ENCODE data around the gene CRIM1.
A peak's percentile ranks its signal among the peaks of the same experiment; 100 is the strongest.
"Not testable (repeated sequence)": the region's sequence is repeated elsewhere in the genome, so short reads cannot be mapped to it uniquely, and the experiment has no call there.

Gene CRIM1

GRCh38 chr2:36355151-36355889 is at the start of gene CRIM1:
TSS of gene CRIM1 (plus strand) at chr2:36355778. CDS start at chr2:36356293, 515 bp downstream.
- FAIRE-seq, result no peak

- no peak for FAIRE-seq
These were observed 48.1 kb upstream of the CRIM1 start for GRCh38 chr2:36307441-36307840.

GRCh38 chr2:36310444-36310843 is 45.1 kb upstream of the CRIM1 start:
- FAIRE-seq, result not testable (repeated sequence)

GRCh38 chr2:36318547-36318946 is 37.0 kb upstream of the CRIM1 start:
- FAIRE-seq, result no peak

GRCh38 chr2:36322108-36322507 is 33.5 kb upstream of the CRIM1 start:
- FAIRE-seq, result peak; percentile 73

- no peak for FAIRE-seq
These were observed 29.3 kb upstream of the CRIM1 start for GRCh38 chr2:36326286-36326685.

- no peak for FAIRE-seq
These were observed 26.3 kb upstream of the CRIM1 start for GRCh38 chr2:36329251-36329650.

GRCh38 chr2:36329746-36330472 is 25.7 kb upstream of the CRIM1 start:
- no peak for FAIRE-seq

GRCh38 chr2:36330473-36331395 is 24.8 kb upstream of the CRIM1 start:
- FAIRE-seq, result no peak

- no peak for FAIRE-seq
These were observed 22.1 kb upstream of the CRIM1 start for GRCh38 chr2:36333350-36334012.

- FAIRE-seq, result no peak
These were observed 20.0 kb upstream of the CRIM1 start for GRCh38 chr2:36335597-36335996.

GRCh38 chr2:36336321-36336720 is 19.3 kb upstream of the CRIM1 start:
- no peak for FAIRE-seq

GRCh38 chr2:36337354-36337753 is 18.2 kb upstream of the CRIM1 start:
- no peak for FAIRE-seq

GRCh38 chr2:36338124-36338826 is 17.3 kb upstream of the CRIM1 start:
- no peak for FAIRE-seq

GRCh38 chr2:36338827-36339145 is 16.8 kb upstream of the CRIM1 start:
- FAIRE-seq, result no peak

GRCh38 chr2:36339607-36340218 is 15.9 kb upstream of the CRIM1 start:
- no peak for FAIRE-seq

- no peak for FAIRE-seq
These were observed 12.0 kb upstream of the CRIM1 start for GRCh38 chr2:36343606-36344005.

GRCh38 chr2:36348721-36349120 is 6.9 kb upstream of the CRIM1 start:
- no peak for FAIRE-seq

GRCh38 chr2:36351291-36351690 is 4.3 kb upstream of the CRIM1 start:
- no peak for FAIRE-seq

- no peak for FAIRE-seq
These were observed 3.7 kb upstream of the CRIM1 start for GRCh38 chr2:36351736-36352349.

- FAIRE-seq, result no peak
These were observed 2.9 kb upstream of the CRIM1 start for GRCh38 chr2:36352701-36353100.
